ENCODE data around the gene SH3PXD2A.

SH3PXD2A gene

GRCh38 chr10:103692952-103693811 is 162.2 kb downstream of the SH3PXD2A start:
- Histone ChIP-seq H3K9me3 (ENCODE audit: control insufficient read depth, insufficient read depth, low read depth, low read length) (no peaks in the 10 kb centered on the region), H3K4me3 (ENCODE audit: low read depth, low read length) (peak overlapping the region; percentile 32), H3K27ac (ENCODE audit: extremely low read depth, low read depth, low read length) (no peak overlapping the region), H3K4me1 (ENCODE audit: control insufficient read depth, insufficient read depth, low read length) (no peaks in the 10 kb centered on the region; the same call in 1 of the 2 replicates), H3K36me3 (ENCODE audit: control insufficient read depth in 2 of 2, insufficient read depth in 1 of 2, low read length in 2 of 2) (no peaks in the 10 kb centered on the region)
- ChIA-PET CTCF (no interaction called here), POLR2A (no interaction called here)
- TF ChIP-seq GLIS2 (tag by site-specific recombination; IDR thresholded peaks at IDR 0.05) (peak; percentile 25; the same call in 1 of the 2 replicates), CTCF (tag by site-specific recombination; IDR thresholded peaks at IDR 0.05) (no peak), HOXD13 (CRISPR knock-in tag; IDR thresholded peaks at IDR 0.05; ENCODE audit: borderline replicate concordance) (no peak), ZXDB (tag by site-specific recombination; IDR thresholded peaks at IDR 0.05) (0 out of 2 replicates have a peak, but pooled peaks have one; percentile 42), ZNF561 (tag by site-specific recombination; IDR thresholded peaks at IDR 0.05; ENCODE audit: borderline replicate concordance) (no peak), ZBTB48 (tag by site-specific recombination; IDR thresholded peaks at IDR 0.05) (peak; percentile 21; the same call in 1 of the 2 replicates), ZSCAN16 (tag by site-specific recombination; IDR thresholded peaks at IDR 0.05) (no peak), ZNF335 (tag by site-specific recombination; conservative IDR thresholded peaks at IDR 0.05) (0 out of 2 replicates have a peak, but pooled peaks have one; percentile 14), SP2 (tag by site-specific recombination; IDR thresholded peaks at IDR 0.05) (peak; percentile 28; the same call in 1 of the 2 replicates), ZNF514 (tag by site-specific recombination; IDR thresholded peaks at IDR 0.05) (no peak), ZNF274 (IDR thresholded peaks at IDR 0.05; ENCODE audit: low read length) (no peak), ZNF274 (tag by site-specific recombination; IDR thresholded peaks at IDR 0.05; ENCODE audit: borderline replicate concordance) (no peak), ZNF623 (tag by site-specific recombination; IDR thresholded peaks at IDR 0.05) (no peak), ZBTB26 (tag by site-specific recombination; optimal IDR thresholded peaks at IDR 0.05) (peak; percentile 75), ZNF169 (tag by site-specific recombination; IDR thresholded peaks at IDR 0.05) (no peak), ZNF239 (tag by site-specific recombination; IDR thresholded peaks at IDR 0.05) (no peak), ZNF658 (tag by site-specific recombination; IDR thresholded peaks at IDR 0.05) (no peak), ZBTB8A (tag by site-specific recombination; IDR thresholded peaks at IDR 0.05) (peak; percentile 29; the same call in 1 of the 2 replicates)
- TF ChIP-seq, protein P1, sequence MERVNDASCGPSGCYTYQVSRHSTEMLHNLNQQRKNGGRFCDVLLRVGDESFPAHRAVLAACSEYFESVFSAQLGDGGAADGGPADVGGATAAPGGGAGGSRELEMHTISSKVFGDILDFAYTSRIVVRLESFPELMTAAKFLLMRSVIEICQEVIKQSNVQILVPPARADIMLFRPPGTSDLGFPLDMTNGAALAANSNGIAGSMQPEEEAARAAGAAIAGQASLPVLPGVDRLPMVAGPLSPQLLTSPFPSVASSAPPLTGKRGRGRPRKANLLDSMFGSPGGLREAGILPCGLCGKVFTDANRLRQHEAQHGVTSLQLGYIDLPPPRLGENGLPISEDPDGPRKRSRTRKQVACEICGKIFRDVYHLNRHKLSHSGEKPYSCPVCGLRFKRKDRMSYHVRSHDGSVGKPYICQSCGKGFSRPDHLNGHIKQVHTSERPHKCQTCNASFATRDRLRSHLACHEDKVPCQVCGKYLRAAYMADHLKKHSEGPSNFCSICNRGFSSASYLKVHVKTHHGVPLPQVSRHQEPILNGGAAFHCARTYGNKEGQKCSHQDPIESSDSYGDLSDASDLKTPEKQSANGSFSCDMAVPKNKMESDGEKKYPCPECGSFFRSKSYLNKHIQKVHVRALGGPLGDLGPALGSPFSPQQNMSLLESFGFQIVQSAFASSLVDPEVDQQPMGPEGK (tag by site-specific recombination; IDR thresholded peaks at IDR 0.05): peak; percentile 46; the same call in 1 of the 2 replicates
- TF ChIP-seq, protein P2, sequence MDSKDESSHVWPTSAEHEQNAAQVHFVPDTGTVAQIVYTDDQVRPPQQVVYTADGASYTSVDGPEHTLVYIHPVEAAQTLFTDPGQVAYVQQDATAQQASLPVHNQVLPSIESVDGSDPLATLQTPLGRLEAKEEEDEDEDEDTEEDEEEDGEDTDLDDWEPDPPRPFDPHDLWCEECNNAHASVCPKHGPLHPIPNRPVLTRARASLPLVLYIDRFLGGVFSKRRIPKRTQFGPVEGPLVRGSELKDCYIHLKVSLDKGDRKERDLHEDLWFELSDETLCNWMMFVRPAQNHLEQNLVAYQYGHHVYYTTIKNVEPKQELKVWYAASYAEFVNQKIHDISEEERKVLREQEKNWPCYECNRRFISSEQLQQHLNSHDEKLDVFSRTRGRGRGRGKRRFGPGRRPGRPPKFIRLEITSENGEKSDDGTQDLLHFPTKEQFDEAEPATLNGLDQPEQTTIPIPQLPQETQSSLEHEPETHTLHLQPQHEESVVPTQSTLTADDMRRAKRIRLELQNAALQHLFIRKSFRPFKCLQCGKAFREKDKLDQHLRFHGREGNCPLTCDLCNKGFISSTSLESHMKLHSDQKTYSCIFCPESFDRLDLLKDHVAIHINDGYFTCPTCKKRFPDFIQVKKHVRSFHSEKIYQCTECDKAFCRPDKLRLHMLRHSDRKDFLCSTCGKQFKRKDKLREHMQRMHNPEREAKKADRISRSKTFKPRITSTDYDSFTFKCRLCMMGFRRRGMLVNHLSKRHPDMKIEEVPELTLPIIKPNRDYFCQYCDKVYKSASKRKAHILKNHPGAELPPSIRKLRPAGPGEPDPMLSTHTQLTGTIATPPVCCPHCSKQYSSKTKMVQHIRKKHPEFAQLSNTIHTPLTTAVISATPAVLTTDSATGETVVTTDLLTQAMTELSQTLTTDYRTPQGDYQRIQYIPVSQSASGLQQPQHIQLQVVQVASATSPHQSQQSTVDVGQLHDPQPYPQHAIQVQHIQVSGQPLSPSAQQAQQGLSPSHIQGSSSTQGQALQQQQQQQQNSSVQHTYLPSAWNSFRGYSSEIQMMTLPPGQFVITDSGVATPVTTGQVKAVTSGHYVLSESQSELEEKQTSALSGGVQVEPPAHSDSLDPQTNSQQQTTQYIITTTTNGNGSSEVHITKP (tag by site-specific recombination; IDR thresholded peaks at IDR 0.05): peak; percentile 61
- TF ChIP-seq, protein P3, sequence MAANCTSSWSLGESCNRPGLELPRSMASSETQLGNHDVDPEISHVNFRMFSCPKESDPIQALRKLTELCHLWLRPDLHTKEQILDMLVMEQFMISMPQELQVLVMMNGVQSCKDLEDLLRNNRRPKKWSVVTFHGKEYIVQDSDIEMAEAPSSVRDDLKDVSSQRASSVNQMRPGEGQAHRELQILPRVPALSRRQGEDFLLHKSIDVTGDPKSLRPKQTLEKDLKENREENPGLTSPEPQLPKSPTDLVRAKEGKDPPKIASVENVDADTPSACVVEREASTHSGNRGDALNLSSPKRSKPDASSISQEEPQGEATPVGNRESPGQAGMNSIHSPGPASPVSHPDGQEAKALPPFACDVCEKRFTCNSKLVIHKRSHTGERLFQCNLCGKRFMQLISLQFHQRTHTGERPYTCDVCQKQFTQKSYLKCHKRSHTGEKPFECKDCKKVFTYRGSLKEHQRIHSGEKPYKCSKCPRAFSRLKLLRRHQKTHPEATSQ (tag by site-specific recombination; IDR thresholded peaks at IDR 0.05): no peak
